HG02610 (cell line): Measurements from ENCODE around the gene EVC.
"Not testable (repeated sequence)": the region's sequence is repeated elsewhere in the genome, so short reads cannot be mapped to it uniquely, and the experiment has no call there.

Experiments
- ATAC-seq: cut with Tn5 transposase; IDR thresholded peaks from one replicate; pipeline ENCODE4 v1.9.1; 2021; ENCODE audit warnings: mild to moderate bottlenecking, moderate library complexity; ENCODE audit not compliant: unreplicated experiment

Gene EVC

GRCh38 chr4:5707778-5708448, 3.1 kb upstream of the EVC start:
- no peak for ATAC-seq

- ATAC-seq, result no peak
These were observed 2.4 kb upstream of the EVC start, which contains the start of gene EVC2 for GRCh38 chr4:5708449-5709206. Gene EVC2 (minus strand): TSS chr4:5708559. CDS start chr4:5708513, 46 bp downstream.

GRCh38 chr4:5709207-5709575, 1.8 kb upstream of the EVC start:
- ATAC-seq, result no peak

GRCh38 chr4:5710065-5710960, 688 bp upstream of the EVC start:
- ATAC-seq, result no peak

GRCh38 chr4:5711479-5712184, 631 bp downstream of the EVC start:
- no peak for ATAC-seq

- no peak for ATAC-seq
These were observed 1.5 kb downstream of the EVC start for GRCh38 chr4:5712517-5712916.

GRCh38 chr4:5712931-5713330, 1.9 kb downstream of the EVC start:
- no peak for ATAC-seq

GRCh38 chr4:5713861-5714260, 2.9 kb downstream of the EVC start:
- no peak for ATAC-seq

- no peak for ATAC-seq
These were observed 4.4 kb downstream of the EVC start for GRCh38 chr4:5715357-5715756.

- no peak for ATAC-seq
These were observed 5.4 kb downstream of the EVC start for GRCh38 chr4:5716391-5716790.

GRCh38 chr4:5717449-5718158, 6.6 kb downstream of the EVC start:
- no peak for ATAC-seq

- ATAC-seq, result no peak
These were observed 7.4 kb downstream of the EVC start for GRCh38 chr4:5718411-5718810.

- ATAC-seq, result no peak
These were observed 8.5 kb downstream of the EVC start for GRCh38 chr4:5719350-5720055.

GRCh38 chr4:5720157-5720850, 9.3 kb downstream of the EVC start:
- ATAC-seq, result no peak

GRCh38 chr4:5720980-5721379, 10.0 kb downstream of the EVC start:
- ATAC-seq, result no peak

GRCh38 chr4:5721923-5722322, 10.9 kb downstream of the EVC start:
- no peak for ATAC-seq

GRCh38 chr4:5722328-5722727, 11.3 kb downstream of the EVC start:
- ATAC-seq, result no peak

GRCh38 chr4:5724377-5724776, 13.4 kb downstream of the EVC start:
- no peak for ATAC-seq

- not testable (repeated sequence) for ATAC-seq
These were observed 17.4 kb downstream of the EVC start for GRCh38 chr4:5728412-5728811.
